ENCODE results near the gene KAZN.

GRCh38 chr1:14616632-14617396 lies 18.3 kb downstream of the KAZN start:
- no peak for TF ChIP-seq CTCF (conservative IDR thresholded peaks at IDR 0.05)
- TF ChIP-seq EZH2 (IDR thresholded peaks at IDR 0.05; ENCODE audit: low read depth) = no peak
